PC-3 (cell line): ENCODE results near the gene SERGEF. TPM values are rescaled to one million over a fixed set of nuclear protein-coding genes. Genes with fewer than 3 reads are reported as not detected.

Experiments used
- ATAC-seq: fragments of 200-7000 bp; cut with Tn5 transposase; 2 replicates; pipeline ENCODE4 v1.9.1; 2020; ENCODE audit warnings: mild to moderate bottlenecking, moderate library complexity
- BruUV-seq: library from RNA; stranded (reverse); fragments of 400-500 nt; replicated peaks from 2 replicates; lab custom pipeline; 2021; lab: Mats Ljungman, UMichigan
- CTCF ChIA-PET: fragments of 300-600 bp; sonication (Branson Sonifier 250); formaldehyde crosslinking; loops from one replicate; lab custom pipeline; 2022; ENCODE audit warnings: antibody characterized with exemption; lab: Charles Lee
- POLR2A ChIA-PET: fragments of 300-600 bp; sonication (Branson Sonifier 250); formaldehyde crosslinking; loops from one replicate; lab custom pipeline; 2022; ENCODE audit warnings: antibody characterized with exemption; ENCODE audit not compliant: unreplicated experiment; lab: Charles Lee
- DNase-seq: peaks from one replicate; pipeline ENCODE4 v3.0.0-alpha.2; 2015
- H2AFZ ChIP-seq: fragments of 300-600 bp; sonication (generic); 2 replicates; pipeline ENCODE4 v1.6.0; 2016; ENCODE audit warnings: antibody characterized with exemption, low read length
- H3F3A ChIP-seq: fragments of 300-600 bp; sonication (generic); one replicate; pipeline ENCODE4 v1.6.0; 2017; ENCODE audit warnings: antibody characterized with exemption, low read length, control low read depth, mild to moderate bottlenecking; ENCODE audit not compliant: unreplicated experiment
- H3K27ac ChIP-seq: fragments of 300-600 bp; sonication (generic); 2 replicates; pipeline ENCODE4 v1.5.1; 2016; ENCODE audit warnings: mild to moderate bottlenecking, low read length
- H3K27me3 ChIP-seq: fragments of 300-600 bp; sonication (generic); 2 replicates; pipeline ENCODE4 v1.6.1; 2016; ENCODE audit warnings: low read length, mixed read lengths
- H3K36me3 ChIP-seq: fragments of 300-600 bp; sonication (generic); 2 replicates; pipeline ENCODE4 v1.6.1; 2016; ENCODE audit warnings: low read depth, mixed run types, low read length, mixed read lengths
- H3K4me1 ChIP-seq: fragments of 300-600 bp; sonication (generic); 2 replicates; pipeline ENCODE4 v1.5.1; 2016; ENCODE audit warnings: low read length; ENCODE audit not compliant: insufficient read depth
- H3K4me2 ChIP-seq: fragments of 300-600 bp; sonication (generic); 2 replicates; pipeline ENCODE4 v1.6.0; 2016; ENCODE audit warnings: low read length
- H3K4me3 ChIP-seq: fragments of 300-600 bp; sonication (generic); 2 replicates; pipeline ENCODE4 v1.5.1; 2016; ENCODE audit warnings: mild to moderate bottlenecking, low read length, mixed read lengths
- H3K79me2 ChIP-seq: fragments of 300-600 bp; sonication (generic); 2 replicates; pipeline ENCODE4 v1.6.1; 2017; ENCODE audit warnings: low read length, mixed read lengths
- H3K9ac ChIP-seq: fragments of 300-600 bp; sonication (generic); 2 replicates; pipeline ENCODE4 v1.6.0; 2016; ENCODE audit warnings: mild to moderate bottlenecking, low read length
- H3K9me2 ChIP-seq: fragments of 300-600 bp; sonication (generic); replicated peaks from 2 replicates; pipeline ENCODE4 v1.6.1; 2016; ENCODE audit warnings: mixed run types, low read length, mixed read lengths
- H3K9me3 ChIP-seq: fragments of 300-600 bp; sonication (generic); 2 replicates; pipeline ENCODE4 v1.6.1; 2016; ENCODE audit warnings: low read length, mixed read lengths
- H4K20me1 ChIP-seq: fragments of 300-600 bp; sonication (generic); 2 replicates; pipeline ENCODE4 v1.6.1; 2016; ENCODE audit warnings: low read length, mixed read lengths
- CTCF ChIP-seq: fragments of 300-600 bp; sonication (generic); conservative IDR thresholded peaks from 2 replicates; pipeline ENCODE4 v1.5.1; 2017; ENCODE audit warnings: antibody characterized with exemption, low read depth, mild to moderate bottlenecking, low read length
- EZH2 ChIP-seq: fragments of 300-600 bp; sonication (generic); IDR thresholded peaks from one replicate; pipeline ENCODE4 v1.6.1; 2017; ENCODE audit warnings: antibody characterized with exemption, mild to moderate bottlenecking, low read length; ENCODE audit not compliant: unreplicated experiment
- EZH2phosphoT487 ChIP-seq: fragments of 300-600 bp; sonication (generic); IDR thresholded peaks from 2 replicates; pipeline ENCODE4 v1.6.1; 2018; ENCODE audit warnings: mild to moderate bottlenecking, antibody characterized with exemption, low read length, borderline replicate concordance
- intact Hi-C: fragments of 100-400 bp; cut with micrococcal nuclease; formaldehyde crosslinking; loops from 2 replicates; pipeline ENCODE4 v1.9.0; 2023
- total RNA-seq: library from RNA; depleted of rRNA; stranded (reverse); fragments of >200 nt; gene quantifications from 2 replicates; pipeline ENCODE4 v1.2.3, GENCODE V29; 2014

Gene SERGEF
- total RNA-seq, 1 experiment from 2014 or later = 13.7 TPM

GRCh38 chr11:17838102-17838501 is 174.7 kb downstream of the SERGEF start:
- Histone ChIP-seq H3K4me3 (no peak overlapping the region), H3K36me3 (no peaks in the 10 kb centered on the region), H3K9me2 (no peaks in the 10 kb centered on the region), H3K9ac (no peak overlapping the region), H3K9me3 (no peaks in the 10 kb centered on the region), H3K27me3 (no peaks in the 10 kb centered on the region), H3K4me2 (no peak overlapping the region), H3K4me1 (peaks cover 7% of the 10 kb centered on the region), H3F3A (no peaks in the 10 kb centered on the region), H2AFZ (no peak overlapping the region), H3K27ac (no peak overlapping the region), H4K20me1 (no peaks in the 10 kb centered on the region), H3K79me2 (no peaks in the 10 kb centered on the region)
- DNase-seq (no peak), ATAC-seq (no peak)
- ChIA-PET POLR2A (no interaction called here), CTCF (interaction anchor here (0.7 kb wide), 1 partner anchor 27 kb away, joined by 5 read pairs; no protein-coding TSS in a partner anchor)
- intact Hi-C loops = no loop called here
- BruUV-seq = no TSS peak
- TF ChIP-seq EZH2 = no peak
- no peak for TF ChIP-seq EZH2phosphoT487
- no peak for TF ChIP-seq CTCF

GRCh38 chr11:17831883-17832282 is 181.0 kb downstream of the SERGEF start:
- Histone ChIP-seq H3K9ac (no peak overlapping the region), H3K79me2 (no peaks in the 10 kb centered on the region), H3K4me3 (no peak overlapping the region), H2AFZ (no peak overlapping the region), H3K27me3 (no peaks in the 10 kb centered on the region), H3K9me3 (no peaks in the 10 kb centered on the region), H3F3A (no peaks in the 10 kb centered on the region), H3K9me2 (no peaks in the 10 kb centered on the region), H3K4me1 (no peaks in the 10 kb centered on the region), H3K36me3 (no peaks in the 10 kb centered on the region), H3K4me2 (no peak overlapping the region), H3K27ac (no peak overlapping the region), H4K20me1 (no peaks in the 10 kb centered on the region)
- POLR2A ChIA-PET = no interaction called here
- intact Hi-C loops = no loop called here
- TF ChIP-seq CTCF = no peak
- no peak for TF ChIP-seq EZH2phosphoT487
- TF ChIP-seq EZH2 = no peak
- ATAC-seq = no peak
- CTCF ChIA-PET = no interaction called here
- BruUV-seq = no TSS peak
- DNase-seq = no peak

GRCh38 chr11:17831228-17831627 is 181.6 kb downstream of the SERGEF start:
- Histone ChIP-seq H2AFZ (no peak overlapping the region), H3K79me2 (no peaks in the 10 kb centered on the region), H3K9me2 (no peaks in the 10 kb centered on the region), H3K4me3 (no peak overlapping the region), H4K20me1 (no peaks in the 10 kb centered on the region), H3K36me3 (no peaks in the 10 kb centered on the region), H3K9ac (no peak overlapping the region), H3K4me2 (no peak overlapping the region), H3K9me3 (no peaks in the 10 kb centered on the region), H3F3A (no peaks in the 10 kb centered on the region), H3K27me3 (no peaks in the 10 kb centered on the region), H3K4me1 (no peaks in the 10 kb centered on the region), H3K27ac (no peak overlapping the region)
- ChIA-PET POLR2A (no interaction called here), CTCF (no interaction called here)
- intact Hi-C loops = no loop called here
- no peak for DNase-seq
- no TSS peak for BruUV-seq
- TF ChIP-seq EZH2phosphoT487 = no peak
- TF ChIP-seq EZH2 = no peak
- no peak for TF ChIP-seq CTCF
- no peak for ATAC-seq
